Type B pancreatic cell (in vitro differentiated cells): ENCODE results near the gene FAM204A. TPM values are rescaled to one million over a fixed set of nuclear protein-coding genes. Genes with fewer than 3 reads are reported as not detected.

Experiments
- DNase-seq: peaks from one replicate; pipeline ENCODE4 v3.0.0; 2021; ENCODE audit warnings: mixed read lengths; ENCODE audit not compliant: unreplicated experiment; ENCODE audit errors: extremely low spot score
- H3K27ac Mint-ChIP-seq: 2 replicates; pipeline ENCODE4 v1.8.0; 2021; ENCODE audit warnings: mild to moderate bottlenecking, mixed read lengths
- H3K27me3 Mint-ChIP-seq: 2 replicates; pipeline ENCODE4 v1.8.0; 2021; ENCODE audit warnings: mixed read lengths
- H3K36me3 Mint-ChIP-seq: 2 replicates; pipeline ENCODE4 v1.8.0; 2021; ENCODE audit warnings: mixed read lengths
- H3K4me1 Mint-ChIP-seq: one replicate; pipeline ENCODE4 v1.8.0; 2021; ENCODE audit warnings: mixed read lengths; ENCODE audit not compliant: unreplicated experiment
- H3K4me3 Mint-ChIP-seq: 2 replicates; pipeline ENCODE4 v1.8.0; 2021; ENCODE audit warnings: mild to moderate bottlenecking, mixed read lengths
- H3K9me3 Mint-ChIP-seq: 2 replicates; pipeline ENCODE4 v1.8.0; 2021; ENCODE audit warnings: mixed read lengths
- long read RNA-seq: library from polyadenylated mRNA; unstranded; transcript quantifications from one replicate; pipeline ENCODE4 v2.0.0, GENCODE V29; 2020
- total RNA-seq: library from RNA; stranded (reverse); gene quantifications from 2 replicates; pipeline ENCODE4 v1.2.1, GENCODE V29; 2021; ENCODE audit warnings: low replicate concordance
- TF ChIP-seq, protein P1 (sequence below): fragments of 200-600 bp; sonication (generic); conservative IDR thresholded peaks from 2 replicates; pipeline ENCODE4 v1.5.0; 2021; ENCODE audit warnings: antibody characterized with exemption, mild to moderate bottlenecking

Gene FAM204A
- 57.8 and 58.0 TPM in 2 replicates for total RNA-seq
- long read RNA-seq, full-length matches to known transcripts = 51 of 84 reads
- long read RNA-seq, partial matches to known transcripts = 12 of 84 reads
- long read RNA-seq, other reads (novel, unspliced or antisense) = 21 of 84 reads

DNA sequence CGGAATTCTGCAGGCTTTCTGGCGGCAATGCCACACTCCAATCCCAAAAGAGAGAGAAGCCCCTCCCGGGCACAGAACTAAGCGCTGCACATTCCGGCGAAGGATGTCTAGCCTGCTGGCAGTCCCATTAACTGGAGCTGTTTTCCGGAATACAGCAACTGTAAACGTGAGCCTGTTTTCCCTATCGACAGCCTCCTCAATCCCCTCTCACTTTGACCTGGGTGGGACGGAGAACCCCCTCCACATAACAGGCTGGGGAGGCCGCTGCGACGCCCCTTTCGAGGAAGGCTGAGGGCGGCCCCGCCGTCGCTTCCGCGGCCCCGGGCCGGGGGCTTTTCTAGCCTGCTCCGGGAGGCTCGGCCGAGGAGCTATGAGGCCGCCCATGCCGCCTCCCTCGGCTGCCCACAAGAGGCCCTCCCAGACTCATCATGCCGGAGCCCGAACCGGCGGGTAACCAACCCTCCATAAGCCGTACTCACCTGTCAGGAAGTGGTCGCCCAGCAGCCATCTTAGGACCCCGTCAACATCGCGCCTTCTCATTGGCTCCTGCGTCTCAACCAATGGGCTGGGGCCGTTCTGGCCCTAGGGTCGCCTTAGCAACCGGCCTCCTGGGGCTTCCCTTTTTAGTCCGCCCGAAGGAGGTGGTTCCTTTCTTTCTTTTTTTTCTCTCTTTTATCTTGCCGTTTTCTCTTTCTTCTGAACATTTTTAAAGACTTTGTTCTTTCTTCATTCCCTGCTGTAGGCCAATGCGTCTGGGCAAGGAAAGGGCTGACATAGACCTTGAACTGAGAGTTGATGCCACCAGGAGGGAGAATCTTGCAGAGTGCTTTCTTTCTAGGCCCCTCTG is at the start of gene FAM204A:
TSS of gene FAM204A (minus strand) at position 534 of the 847 bp plus-strand sequence. CDS start 5,909 bp downstream, outside the sequence.
- peak; percentile 94 for DNase-seq
- Mint-ChIP-seq H3K4me1 (peaks cover 13% of the 10 kb centered on the region), H3K36me3 (no peaks in the 10 kb centered on the region), H3K4me3 (peak within 1 kb of the TSS; percentile 91), H3K9me3 (no peaks in the 10 kb centered on the region), H3K27ac (peak within 1 kb of the TSS; percentile 87), H3K27me3 (peaks cover 4% of the 10 kb centered on the region)
- TF ChIP-seq, protein P1, sequence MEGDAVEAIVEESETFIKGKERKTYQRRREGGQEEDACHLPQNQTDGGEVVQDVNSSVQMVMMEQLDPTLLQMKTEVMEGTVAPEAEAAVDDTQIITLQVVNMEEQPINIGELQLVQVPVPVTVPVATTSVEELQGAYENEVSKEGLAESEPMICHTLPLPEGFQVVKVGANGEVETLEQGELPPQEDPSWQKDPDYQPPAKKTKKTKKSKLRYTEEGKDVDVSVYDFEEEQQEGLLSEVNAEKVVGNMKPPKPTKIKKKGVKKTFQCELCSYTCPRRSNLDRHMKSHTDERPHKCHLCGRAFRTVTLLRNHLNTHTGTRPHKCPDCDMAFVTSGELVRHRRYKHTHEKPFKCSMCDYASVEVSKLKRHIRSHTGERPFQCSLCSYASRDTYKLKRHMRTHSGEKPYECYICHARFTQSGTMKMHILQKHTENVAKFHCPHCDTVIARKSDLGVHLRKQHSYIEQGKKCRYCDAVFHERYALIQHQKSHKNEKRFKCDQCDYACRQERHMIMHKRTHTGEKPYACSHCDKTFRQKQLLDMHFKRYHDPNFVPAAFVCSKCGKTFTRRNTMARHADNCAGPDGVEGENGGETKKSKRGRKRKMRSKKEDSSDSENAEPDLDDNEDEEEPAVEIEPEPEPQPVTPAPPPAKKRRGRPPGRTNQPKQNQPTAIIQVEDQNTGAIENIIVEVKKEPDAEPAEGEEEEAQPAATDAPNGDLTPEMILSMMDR = no peak

DNA sequence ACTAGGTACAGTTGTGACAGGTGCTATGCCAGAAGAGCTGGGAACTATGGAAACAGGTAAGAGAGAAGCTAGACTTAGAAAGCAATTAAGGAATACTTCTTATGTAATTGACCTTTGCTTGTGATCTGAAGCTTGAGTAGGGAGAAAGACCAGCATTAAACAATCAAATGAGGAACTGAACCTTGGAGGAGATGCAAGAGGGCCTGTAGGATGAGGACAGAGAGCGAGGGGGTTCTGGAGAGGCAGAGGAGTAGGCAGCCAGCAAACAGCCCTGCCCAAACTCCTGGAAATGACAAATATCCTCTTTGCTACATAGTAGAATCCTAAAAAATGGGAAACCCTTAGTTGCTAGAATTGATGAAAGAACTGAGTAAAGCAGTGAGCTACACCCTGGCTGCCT is 41.6 kb upstream of the FAM204A start:
- H3K4me3 Mint-ChIP-seq = no peak overlapping the region
- peaks cover 6% of the 10 kb centered on the region for H3K4me1 Mint-ChIP-seq
- no peak overlapping the region for H3K27ac Mint-ChIP-seq
- no peak for DNase-seq
- peaks cover 43% of the 10 kb centered on the region for H3K27me3 Mint-ChIP-seq
- TF ChIP-seq, protein P1 = no peak
- H3K9me3 Mint-ChIP-seq = no peaks in the 10 kb centered on the region
- H3K36me3 Mint-ChIP-seq = no peaks in the 10 kb centered on the region

DNA sequence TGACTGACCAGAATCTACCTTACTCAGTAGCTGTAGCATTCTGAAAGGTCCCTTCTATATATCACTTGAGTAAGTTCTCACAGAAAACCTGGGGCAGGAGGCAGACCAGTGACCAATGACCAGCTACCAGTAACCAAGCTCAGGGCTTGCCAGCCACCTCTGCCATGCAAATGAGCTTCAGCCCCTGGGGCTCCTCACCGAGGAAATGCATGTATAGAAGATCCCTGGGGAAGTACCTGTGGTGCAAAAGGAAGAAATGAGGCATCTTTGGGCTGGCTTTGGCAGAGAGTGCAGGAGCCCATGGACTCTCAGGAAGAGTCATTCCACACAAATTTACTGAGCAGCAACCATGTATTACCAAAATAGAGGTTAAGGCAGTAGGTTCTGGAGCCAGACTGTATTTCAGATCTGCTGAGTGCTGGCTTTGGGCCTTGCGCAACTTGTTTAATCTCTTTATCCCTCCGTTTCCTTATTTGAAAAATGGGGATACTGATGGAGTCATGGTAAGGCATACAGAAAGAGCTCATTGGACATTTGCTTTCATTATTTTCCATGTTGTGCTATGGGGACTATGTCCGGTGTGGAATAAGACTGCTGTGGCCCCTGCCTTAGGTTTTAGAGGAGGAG is 41.1 kb upstream of the FAM204A start:
- Mint-ChIP-seq H3K9me3 (no peaks in the 10 kb centered on the region), H3K4me1 (peaks cover 6% of the 10 kb centered on the region), H3K27ac (no peak overlapping the region), H3K36me3 (no peaks in the 10 kb centered on the region), H3K27me3 (peaks cover 48% of the 10 kb centered on the region), H3K4me3 (no peak overlapping the region)
- TF ChIP-seq, protein P1 = no peak
- DNase-seq = no peak

DNA sequence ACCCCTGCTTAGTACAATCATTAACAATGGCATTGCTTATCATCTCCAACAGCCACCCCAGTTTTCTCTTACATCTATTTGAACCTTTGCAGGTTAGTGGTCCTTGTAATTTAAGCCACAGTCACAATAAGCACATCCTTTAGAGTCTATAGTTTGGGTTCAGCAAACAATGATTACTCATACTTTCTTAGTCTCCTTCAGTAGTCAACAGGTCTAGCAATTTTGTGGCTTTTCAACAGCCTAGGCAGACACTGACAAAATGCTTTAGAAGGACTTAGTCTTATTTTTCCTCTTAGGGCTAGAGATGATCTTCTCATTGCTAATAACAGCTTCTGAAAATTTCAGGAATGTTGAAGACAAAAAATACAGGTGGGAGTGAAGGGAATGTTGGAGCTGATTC is 32.3 kb upstream of the FAM204A start:
- DNase-seq = no peak
- Mint-ChIP-seq H3K4me1 (peaks cover 3% of the 10 kb centered on the region), H3K36me3 (peaks cover 4% of the 10 kb centered on the region), H3K9me3 (no peaks in the 10 kb centered on the region), H3K4me3 (no peak overlapping the region), H3K27me3 (peaks cover 25% of the 10 kb centered on the region), H3K27ac (no peak overlapping the region)
- TF ChIP-seq, protein P1 = no peak

DNA sequence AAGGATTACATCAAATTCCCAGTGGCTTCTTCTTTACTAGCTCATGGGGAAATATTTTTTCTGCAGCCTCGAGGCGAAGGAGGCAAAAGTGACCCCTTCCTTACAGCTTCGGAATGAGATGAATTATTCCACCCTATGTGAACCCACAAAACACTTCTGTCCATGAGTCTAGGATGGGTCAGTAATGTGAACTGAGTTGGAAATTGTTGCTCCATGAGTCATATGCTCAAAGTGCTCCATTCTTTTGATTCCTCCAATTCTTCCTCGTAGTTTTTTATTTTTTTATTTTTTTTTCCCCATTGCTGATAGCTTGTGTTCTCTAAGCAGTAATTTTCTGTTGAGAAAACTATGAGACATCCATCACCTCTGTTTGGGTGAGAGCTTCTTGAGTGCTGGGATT is 31.7 kb upstream of the FAM204A start:
- peaks cover 25% of the 10 kb centered on the region for H3K27me3 Mint-ChIP-seq
- TF ChIP-seq, protein P1 = no peak
- no peak overlapping the region for H3K4me3 Mint-ChIP-seq
- H3K36me3 Mint-ChIP-seq = peaks cover 4% of the 10 kb centered on the region
- peaks cover 3% of the 10 kb centered on the region for H3K4me1 Mint-ChIP-seq
- DNase-seq = no peak
- no peak overlapping the region for H3K27ac Mint-ChIP-seq
- H3K9me3 Mint-ChIP-seq = no peaks in the 10 kb centered on the region
